ENCODE measurements around the gene FAM83C.
"Not testable (repeated sequence)": the region's sequence is repeated elsewhere in the genome, so short reads cannot be mapped to it uniquely, and the experiment has no call there.

Gene FAM83C

GRCh38 chr20:35262731-35263531 is 29.3 kb downstream of the FAM83C start:
- not testable (repeated sequence) for DNase-seq

GRCh38 chr20:35262321-35262720 is 29.9 kb downstream of the FAM83C start:
- DNase-seq = not testable (repeated sequence)

- no peak for DNase-seq
These were observed 31.8 kb downstream of the FAM83C start for GRCh38 chr20:35260426-35260825.

- no peak for DNase-seq
These were observed 34.9 kb downstream of the FAM83C start for GRCh38 chr20:35257175-35257909.

- no peak for DNase-seq
These were observed 37.7 kb downstream of the FAM83C start for GRCh38 chr20:35254448-35254999.

GRCh38 chr20:35253010-35253409 is 39.2 kb downstream of the FAM83C start:
- DNase-seq = no peak

- not testable (repeated sequence) for DNase-seq
These were observed 39.6 kb downstream of the FAM83C start for GRCh38 chr20:35252598-35252997.

- no peak for DNase-seq
These were observed 40.2 kb downstream of the FAM83C start for GRCh38 chr20:35252037-35252461.

- no peak for DNase-seq
These were observed 40.6 kb downstream of the FAM83C start for GRCh38 chr20:35251613-35251940.

GRCh38 chr20:35248641-35249475 is 43.4 kb downstream of the FAM83C start:
- no peak for DNase-seq

GRCh38 chr20:35246723-35247122 is 45.5 kb downstream of the FAM83C start:
- DNase-seq = no peak

GRCh38 chr20:35243986-35244385 is 48.2 kb downstream of the FAM83C start:
- DNase-seq = no peak

GRCh38 chr20:35243317-35243716 is 48.9 kb downstream of the FAM83C start:
- DNase-seq = no peak

- DNase-seq = no peak
These were observed 51.4 kb downstream of the FAM83C start for GRCh38 chr20:35240811-35241293.

- no peak for DNase-seq
These were observed 52.0 kb downstream of the FAM83C start for GRCh38 chr20:35240083-35240810.

- no peak for DNase-seq
These were observed 53.5 kb downstream of the FAM83C start for GRCh38 chr20:35238735-35239134.

- DNase-seq = no peak
These were observed 54.1 kb downstream of the FAM83C start for GRCh38 chr20:35238170-35238569.

GRCh38 chr20:35237486-35237885 is 54.7 kb downstream of the FAM83C start:
- DNase-seq = no peak

- no peak for DNase-seq
These were observed 56.3 kb downstream of the FAM83C start for GRCh38 chr20:35235881-35236280.
